ENCODE results near the gene PIGR.

DNA sequence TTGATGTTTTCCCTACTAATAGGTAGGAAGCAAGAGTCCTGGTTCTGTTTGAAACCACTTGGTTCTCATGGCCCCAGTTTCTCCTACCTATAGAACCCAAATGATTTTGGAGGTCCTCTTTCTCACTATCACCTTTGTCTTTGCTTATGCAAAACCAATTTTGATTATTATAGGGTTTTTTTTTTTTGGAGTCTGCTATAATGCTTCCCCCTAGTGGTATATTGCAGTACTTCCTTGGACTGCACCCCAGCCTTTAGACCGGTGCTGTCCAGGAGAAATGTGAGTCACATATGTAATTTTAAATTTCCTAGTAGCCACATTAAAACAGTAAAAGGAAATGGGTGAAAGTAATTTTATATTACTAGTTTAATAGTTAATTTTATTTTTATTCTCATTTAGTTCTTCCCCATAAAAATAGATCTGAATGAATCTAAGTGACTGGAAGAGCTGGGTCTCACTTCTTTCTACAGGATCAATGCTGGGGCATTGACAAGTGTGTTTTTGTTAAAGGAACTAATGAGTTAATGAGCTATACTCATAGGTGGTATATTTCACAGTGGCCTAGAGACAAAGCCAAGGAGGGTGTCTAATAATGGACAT lies 35.1 kb downstream of the PIGR start:
- TF ChIP-seq, protein P1, sequence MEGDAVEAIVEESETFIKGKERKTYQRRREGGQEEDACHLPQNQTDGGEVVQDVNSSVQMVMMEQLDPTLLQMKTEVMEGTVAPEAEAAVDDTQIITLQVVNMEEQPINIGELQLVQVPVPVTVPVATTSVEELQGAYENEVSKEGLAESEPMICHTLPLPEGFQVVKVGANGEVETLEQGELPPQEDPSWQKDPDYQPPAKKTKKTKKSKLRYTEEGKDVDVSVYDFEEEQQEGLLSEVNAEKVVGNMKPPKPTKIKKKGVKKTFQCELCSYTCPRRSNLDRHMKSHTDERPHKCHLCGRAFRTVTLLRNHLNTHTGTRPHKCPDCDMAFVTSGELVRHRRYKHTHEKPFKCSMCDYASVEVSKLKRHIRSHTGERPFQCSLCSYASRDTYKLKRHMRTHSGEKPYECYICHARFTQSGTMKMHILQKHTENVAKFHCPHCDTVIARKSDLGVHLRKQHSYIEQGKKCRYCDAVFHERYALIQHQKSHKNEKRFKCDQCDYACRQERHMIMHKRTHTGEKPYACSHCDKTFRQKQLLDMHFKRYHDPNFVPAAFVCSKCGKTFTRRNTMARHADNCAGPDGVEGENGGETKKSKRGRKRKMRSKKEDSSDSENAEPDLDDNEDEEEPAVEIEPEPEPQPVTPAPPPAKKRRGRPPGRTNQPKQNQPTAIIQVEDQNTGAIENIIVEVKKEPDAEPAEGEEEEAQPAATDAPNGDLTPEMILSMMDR (IDR thresholded peaks at IDR 0.05; ENCODE audit: borderline replicate concordance, extremely low read depth, low read length, poor library complexity, severe bottlenecking) = peak; percentile 81
- no peak for TF ChIP-seq EZH2 (IDR thresholded peaks at IDR 0.05; ENCODE audit: borderline replicate concordance, low read depth, low read length, severe bottlenecking)

Data from DND-41 (cell line).